Brain pericyte (primary cell): ENCODE measurements around the gene ELL.

Source experiments
- DNase-seq: peaks from one replicate; pipeline ENCODE4 v3.0.0-alpha.2; 2012; ENCODE audit warnings: low read depth, low spot score

ELL gene

DNA sequence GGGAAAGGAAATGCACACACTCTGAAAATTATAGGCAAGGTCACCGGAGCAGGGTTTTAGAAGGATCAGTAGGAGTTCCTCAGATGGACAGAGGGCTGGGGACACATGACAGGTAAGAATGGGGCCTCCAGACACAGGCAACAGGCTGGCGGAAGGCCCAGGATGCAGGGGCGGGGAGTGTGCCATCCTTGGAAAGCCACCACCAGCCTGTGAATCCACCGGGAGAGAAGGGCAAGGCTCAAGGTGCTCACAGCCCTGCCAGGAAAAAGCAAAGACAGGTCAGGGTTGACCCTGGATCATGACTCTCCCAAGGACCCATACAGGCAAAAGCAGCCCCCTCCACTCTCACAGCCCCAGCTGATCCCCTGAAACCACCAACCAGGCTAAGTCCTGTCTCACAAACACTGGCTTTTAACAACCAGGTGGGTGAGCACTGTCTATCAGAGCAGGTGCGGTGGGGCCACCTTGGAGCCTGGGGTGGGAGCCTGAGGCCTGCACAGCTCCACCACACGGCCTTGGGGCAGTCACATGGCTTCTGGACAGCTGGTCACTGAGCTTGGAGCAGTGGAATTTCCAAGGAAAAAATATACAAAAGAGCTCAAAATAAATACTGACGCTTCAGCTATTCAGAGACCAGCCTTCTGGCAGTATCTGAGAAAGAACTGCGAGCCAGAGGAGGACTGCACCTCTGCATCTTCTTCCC lies 48.7 kb downstream of the ELL start:
- no peak for DNase-seq

DNA sequence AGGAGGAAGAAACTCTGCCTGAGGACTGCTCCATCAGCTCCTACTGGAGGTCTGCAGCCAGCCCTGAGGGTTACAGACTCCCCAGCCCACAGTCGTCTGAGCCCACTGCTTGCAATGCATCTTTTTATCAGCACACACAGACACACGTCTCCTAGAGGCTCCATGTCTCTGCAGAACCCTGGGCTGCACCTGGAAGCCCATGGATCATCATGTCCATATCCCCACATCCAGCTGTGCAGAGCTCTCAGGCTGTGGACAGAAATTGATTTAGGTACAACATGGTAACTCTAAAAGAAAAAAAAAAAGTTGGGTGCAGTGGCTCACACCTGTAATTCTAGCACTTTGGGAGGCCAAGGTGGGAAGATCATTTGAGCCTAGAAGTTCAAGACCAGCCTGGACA lies 51.1 kb downstream of the ELL start:
- no peak for DNase-seq

DNA sequence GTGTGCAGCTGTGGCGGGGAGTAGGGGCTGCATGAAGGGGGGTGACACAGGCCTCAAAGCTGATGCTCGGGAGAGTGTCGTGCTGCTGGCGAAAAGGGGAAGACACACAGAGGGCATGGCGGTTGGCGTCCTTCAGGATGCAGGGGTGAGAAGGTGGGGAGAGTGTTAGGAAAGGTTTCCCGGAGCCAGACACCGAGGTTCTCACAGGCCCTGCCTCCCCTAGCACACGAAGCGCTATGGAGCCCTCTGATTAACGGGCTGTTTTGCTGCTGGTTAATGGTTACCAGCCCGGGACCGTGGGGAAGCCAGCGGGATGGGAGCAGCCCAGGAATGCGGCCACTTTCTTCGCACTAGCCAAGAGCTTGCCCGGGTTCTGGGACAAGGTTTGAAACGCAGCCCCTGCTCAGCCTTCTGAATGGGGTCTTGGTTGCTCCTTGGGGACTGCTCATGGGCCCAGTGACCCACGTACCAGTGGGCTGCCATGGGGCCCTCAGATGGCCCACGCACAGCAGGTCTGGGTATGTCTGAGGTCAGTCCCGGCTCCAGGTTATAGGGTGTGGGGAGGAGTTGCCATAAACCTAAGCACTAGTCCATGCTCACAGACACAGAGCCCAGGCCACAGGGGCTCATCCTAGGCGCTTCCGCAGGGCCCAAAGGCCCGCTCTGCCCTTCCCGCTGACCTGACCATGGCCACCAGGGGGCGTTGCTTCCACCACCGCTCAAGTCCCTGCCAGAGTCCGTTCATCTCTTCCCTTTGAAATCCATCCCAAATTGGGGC lies 52.6 kb downstream of the ELL start:
- DNase-seq = no peak

DNA sequence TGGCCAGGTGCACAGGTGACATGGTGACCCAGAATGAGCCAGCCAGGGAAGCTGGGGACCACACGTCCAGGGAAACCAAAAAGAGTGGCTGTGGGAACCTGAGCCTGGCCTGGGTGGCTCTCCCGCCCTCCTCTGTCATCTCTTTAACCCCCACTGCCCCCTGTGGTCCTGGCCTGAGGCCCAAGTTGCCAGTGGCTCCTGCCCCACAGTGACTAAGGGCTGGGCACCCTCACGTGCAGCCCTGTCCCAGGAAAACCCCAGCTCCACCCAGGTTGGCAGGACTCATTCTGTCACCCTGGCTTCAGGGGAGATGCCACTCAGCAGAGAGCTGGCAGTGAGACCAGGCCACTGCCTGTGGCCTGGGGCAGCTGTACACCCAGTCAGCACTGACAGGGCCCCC lies 53.4 kb downstream of the ELL start:
- DNase-seq = no peak

DNA sequence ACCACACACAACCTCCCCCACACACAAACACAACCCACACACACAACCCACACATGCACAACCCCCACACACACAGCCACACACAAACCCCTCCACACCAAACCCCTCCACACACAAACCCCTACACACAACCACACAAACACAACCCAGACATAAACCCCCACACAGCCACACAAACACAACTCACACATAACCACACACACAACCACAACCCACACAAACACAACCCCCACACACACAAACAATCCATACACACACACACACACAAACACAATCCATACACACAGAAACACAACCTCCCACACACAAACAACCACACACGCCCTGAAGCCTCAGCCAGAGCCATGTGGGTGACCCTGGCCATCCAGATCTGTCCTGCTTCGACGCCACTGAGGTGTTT lies 53.9 kb downstream of the ELL start:
- no peak for DNase-seq

DNA sequence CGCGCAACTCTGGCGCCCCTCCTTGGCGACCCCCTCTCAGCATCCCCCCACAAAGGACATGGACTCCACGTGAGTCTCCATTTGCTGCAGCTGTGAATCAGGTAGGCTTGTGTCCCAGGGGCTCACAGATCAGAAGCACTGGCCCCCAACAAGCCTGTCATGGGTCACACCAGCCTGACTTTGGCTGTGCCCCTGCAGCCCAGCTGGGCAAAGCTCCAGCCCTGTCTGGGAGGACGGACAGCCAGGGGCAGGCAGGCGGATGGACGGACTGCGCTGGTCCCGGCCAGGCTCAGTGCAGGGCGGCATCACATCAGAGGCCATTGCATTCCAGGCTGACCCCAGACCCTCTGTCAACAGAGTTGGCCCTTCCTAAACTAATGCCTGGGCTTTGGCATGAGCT lies 55.5 kb downstream of the ELL start:
- DNase-seq = no peak

DNA sequence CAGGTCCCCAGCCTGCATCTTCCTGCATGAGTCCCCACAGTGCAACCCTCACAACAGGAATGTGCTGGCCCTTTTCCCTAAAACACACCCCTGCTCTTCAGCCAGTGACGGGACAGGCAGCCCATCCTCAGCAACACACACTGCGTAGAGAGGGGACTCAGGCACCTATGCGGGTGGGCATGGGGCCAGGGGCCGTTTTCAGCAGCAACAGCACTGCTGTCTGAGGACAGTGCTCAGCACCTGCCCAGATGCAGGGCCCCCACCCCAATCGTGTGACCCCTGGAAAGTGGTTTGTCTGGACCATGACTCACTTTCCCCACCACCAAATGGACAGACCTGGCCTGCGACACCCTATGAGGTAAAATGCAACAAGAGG lies 55.9 kb downstream of the ELL start:
- DNase-seq = no peak

DNA sequence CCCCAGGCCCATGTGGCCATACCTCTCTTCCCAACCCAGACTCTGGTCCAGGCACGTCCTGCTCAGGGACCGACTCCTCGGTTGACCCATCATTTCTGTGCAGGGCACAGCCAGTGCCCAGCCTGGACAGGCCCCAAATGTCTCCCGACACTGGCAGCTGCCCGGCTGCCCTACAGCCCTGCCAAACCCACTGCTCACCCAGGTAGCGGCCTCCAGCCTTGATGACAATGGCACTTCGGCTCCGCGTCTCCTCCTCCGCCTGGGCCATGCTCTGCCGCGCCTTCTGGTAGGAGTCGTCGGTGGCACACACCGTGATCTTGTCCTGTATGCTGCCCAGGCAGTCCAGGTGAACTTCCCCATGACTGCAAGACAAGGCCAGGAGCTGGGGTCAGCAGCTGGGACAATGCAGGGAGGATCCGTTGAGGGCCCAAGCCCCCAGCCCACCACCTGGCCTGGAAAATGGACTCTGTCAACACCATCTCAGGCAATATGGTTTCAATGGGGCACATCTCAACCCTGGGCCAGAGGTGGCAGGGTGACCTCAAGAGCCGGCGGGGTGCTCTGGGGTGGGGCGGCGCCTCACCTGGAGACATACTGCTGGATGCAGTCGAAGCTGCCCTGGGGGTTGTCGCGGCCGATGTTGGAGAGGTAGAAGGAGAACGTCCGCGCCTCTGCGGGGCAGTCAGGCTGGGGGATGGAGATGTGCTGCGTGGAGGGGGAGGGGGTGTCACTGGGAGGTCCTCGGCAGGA lies 56.5 kb downstream of the ELL start:
- no peak for DNase-seq

DNA sequence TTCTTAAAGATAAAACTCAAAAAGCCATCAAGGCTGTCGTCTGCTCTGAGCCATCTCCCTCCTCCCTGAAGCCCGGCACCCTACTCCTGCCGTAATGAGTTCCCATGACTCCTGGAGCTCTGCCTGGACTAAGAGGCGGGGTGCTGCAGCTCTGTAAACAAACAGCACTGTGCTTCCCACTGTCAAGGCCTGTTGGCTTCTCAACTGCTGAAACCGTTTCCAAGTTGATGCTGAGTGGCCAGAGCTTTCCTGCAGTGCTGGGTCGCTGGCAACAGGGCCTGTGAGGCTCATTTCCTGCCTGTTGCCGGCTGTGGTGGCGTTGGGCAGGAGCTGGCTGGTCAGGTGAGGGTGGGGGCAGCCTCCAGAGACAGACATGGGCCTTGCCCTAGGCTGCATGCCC lies 57.2 kb downstream of the ELL start:
- peak; percentile 84 for DNase-seq

DNA sequence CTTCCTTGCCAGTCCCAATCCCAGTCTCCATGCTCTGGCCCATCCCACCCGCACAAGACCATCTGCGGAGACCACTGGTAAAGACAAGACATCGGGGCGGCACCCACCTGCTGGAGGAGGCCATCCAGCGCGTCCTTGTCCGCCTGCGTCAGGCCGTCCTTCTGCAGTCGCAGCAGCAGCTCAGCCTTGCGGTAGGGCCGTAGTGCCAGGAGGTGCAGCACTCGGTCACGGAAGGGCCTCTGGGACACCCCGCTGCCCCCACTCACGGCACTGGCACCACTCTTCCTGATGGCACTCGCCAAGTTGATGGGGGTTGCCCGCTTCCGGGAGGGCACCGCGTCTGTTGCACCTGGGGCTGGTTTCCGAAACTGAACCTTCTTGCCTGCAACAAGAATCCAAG lies 60.4 kb downstream of the ELL start:
- DNase-seq = no peak

DNA sequence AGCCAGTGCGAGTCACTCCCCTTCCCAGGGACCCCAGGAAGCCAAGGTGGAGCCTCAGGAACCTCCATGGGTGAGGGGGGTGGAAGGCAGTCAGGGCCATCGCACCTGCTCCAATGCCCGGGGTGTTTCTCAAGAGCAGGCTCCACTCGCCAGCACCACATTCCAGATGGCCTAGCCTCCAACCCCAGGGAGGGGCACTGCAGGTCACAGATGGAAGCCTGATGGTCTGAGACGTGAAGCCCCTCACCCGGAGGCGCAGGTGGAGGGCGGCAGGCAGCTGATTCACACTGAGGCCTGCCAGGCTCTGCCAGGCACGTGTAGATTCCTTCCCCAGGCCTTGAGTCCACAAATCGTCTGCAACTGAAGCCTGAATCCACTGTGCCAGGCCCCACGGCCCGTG lies 61.0 kb downstream of the ELL start:
- no peak for DNase-seq

DNA sequence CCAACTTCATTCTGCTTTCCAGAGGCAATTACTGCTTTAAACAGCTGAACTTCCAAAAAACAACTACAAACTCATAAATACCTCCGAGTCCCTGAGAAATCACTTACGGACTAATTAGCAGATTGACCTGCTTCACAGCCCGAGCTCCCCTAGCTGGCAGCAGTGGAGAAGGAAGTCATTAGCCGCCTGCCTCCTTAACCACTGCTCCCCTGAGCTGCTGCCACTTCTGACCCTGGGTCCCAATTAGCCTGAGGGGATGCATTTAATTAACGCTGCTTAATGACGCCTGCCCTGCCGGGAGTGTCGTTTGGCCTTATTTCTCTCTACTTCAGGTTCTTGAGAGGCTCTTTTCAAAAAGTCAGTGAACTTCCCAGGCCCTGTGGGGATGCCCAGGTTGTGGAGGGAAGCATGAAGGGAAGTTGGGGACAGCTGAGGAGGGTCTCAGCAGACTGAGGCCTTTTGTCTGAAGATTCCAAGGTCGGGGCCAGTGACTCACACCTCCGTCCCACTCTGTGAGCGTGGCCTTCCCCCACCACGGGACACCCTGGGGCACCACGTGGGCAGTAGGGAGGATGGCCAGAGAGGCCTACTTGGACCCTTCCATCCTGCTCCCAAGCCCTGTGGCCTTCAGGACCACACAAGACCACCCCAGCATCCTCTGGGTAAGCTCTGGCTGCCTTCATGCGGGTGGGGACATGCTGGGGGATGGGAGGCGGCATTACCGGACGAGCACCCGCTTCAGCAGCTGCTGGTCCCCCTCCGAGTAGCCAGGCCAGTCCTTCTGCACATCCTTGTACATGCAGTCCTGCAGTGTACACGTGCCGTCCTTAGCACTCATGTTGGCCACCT lies 64.2 kb downstream of the ELL start:
- no peak for DNase-seq

DNA sequence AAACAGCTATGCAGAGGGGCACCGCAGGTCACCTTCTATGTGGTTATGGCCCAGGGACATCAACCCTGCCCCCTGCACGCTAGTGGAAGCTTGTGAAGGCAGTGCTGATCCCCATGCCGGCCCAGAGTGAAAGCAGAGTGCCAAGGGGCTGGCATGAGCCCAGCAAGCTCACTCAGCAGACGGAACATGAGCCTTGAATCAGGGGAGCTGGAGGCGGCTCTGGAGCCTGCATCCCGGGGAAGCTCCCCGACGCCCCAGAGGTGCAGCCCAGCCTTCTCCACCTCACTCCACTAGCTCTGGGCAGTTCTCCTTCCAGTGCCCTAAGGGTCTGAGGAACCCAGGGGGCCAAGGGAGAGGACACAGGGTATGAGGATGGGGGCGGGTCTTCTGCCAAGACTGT lies 64.9 kb downstream of the ELL start:
- DNase-seq = no peak

DNA sequence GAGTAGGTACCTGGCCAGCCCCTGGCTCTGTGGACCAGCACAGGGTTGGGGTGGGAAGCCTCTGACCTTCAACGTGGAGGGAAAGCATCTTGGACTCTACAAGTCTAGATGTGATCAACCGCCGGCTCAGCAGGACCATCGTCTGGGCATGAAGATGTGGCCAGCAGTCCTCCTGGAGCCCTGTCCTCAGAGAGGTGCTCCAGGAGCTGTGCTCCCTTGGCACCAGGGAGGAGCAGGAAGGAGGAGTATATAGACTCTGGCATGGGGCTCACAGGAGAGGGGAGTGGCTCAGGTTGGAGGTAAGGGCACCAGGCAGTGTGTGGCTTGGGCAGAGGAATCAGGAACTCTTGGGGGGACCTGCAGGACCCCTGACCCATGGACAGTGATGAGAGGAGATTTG lies 65.6 kb downstream of the ELL start:
- DNase-seq = no peak

DNA sequence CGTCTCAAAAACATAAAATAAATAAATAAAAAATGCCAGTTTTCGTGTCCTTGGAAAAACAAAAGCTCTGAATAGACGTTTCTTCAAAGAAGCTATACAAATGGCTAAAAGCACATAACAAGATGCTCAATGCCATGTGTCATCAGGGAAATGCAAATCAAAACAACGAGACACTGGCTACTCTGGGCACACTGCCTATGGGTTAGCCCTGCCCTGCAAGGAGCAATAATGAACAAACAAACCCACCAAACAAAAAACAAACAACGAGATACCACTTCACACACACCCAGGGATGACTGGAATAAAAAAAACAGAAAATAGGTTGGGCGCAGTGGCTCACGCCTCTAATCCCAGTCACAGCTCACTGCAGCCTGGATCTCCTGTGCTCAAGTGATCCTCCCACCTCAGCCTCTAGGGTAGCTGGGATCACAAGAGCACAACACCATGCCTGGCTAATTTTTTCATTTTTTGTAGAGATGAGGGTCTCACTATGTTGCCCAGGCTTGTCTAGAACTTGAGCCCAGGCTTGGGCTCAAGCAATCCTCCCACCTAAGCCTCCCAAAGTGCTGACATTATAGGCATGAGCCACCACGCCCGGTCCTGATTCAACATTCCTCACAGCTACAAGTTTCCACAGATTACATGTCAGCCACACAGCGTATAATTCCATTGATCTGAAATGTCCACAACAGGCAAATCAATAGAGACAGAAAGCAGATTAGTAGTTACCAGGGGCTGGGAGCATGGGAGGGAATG lies 68.4 kb downstream of the ELL start:
- DNase-seq = no peak

DNA sequence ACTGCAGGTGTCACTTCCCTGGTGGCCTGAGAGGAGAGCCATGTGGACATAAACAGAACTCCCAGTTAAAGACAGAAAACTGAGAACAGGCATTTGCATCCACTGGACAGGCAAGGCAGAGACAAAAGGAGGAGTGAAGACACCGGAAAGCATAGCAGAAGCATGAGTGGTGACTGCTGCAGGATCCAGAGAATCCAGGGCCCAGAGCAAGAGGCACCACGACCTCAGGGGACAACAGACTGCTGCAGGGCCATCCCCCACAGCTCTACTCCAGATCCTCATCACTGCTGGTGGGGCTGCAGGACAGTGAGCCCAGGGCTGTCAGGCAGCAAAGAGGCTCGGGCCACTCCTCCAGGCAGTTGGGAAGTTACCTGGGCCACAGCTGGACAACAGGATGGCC lies 69.5 kb downstream of the ELL start:
- DNase-seq = no peak

DNA sequence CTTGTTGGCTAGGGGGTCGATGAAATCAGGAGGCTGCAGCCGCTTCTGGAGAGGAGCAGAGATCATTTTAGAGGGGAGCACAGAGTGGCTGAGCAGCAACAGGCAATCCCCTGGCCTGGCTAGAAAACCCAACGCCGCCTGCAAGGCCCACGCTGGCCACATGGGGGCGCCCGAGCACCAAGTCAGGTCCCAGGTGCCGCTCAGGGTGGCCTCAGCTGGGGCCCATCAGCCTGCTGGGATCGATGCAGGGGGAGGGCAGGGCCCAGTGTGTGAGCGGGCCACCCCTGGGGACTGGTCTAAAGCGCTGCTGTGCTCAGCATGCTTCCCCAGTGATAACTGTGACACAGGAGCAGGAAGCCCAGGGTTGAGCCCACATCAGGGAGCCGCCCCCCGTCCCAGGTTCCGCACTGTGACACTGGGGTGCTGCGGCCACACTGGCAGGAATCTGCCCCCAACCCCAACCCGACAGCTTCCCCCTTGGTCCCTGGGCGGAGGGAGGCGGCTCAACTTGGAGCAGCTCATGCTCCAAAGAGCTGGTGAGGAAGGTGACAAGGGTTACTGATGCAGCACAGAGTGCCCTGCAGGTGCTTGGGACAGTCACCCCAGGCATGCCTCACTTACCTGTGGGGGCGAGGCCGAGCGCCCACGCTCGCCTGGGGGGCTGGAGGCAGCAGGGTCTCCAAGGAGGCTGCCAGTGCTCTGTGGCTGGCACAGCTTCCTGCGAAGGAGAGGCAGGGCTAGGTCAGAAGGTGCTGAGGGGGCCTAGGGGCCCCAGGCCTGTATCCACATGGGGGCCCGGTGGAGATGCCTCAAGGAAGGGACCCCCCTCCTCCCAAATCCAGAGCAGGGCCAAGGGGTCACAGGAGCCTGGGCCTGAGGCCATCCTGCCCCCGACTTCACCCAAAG lies 70.7 kb downstream of the ELL start:
- no peak for DNase-seq

DNA sequence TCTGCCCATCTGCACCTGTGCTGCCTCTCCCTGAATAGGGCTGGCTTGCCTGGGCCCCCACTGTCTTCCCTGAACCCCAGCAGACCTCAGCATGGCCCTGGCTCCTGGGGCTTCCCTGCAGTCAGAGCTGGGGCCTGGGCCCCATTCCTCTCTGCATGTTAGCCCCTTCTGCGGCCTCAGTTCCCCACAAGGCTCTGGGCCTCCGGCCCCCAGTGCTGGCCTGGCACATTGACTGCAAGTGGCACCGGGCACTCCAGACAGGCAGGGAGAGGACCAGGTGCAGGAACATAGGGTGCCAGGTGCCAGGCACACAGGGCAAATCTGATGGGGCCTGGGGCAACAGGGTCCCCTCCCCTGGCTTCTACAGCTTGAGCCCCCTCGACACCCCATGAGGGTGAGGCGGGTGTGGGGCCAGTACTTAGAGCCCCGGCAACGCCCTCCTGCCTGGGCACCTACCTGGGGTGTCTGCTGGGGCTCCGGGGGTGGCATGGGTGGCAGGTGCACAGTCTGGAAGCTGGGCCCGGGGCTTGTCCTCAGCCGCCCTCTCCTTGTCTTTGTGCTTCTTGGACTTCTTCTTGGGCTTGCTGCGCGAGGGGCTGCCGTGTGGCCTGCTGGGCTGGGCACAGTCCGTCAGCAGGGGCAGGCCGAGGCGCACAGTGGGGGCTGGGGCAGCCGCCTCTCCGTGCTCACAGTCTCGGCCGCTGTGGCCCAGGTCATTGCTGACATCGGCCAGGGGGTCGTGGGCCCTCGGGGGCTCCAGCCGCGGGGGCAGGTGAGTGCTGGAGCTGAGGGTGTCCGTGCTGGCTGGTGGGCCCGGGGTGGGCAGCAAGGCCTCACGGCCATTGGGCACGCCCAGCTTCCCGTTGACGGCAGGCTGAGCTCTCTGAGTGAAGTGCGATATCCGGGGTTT lies 71.6 kb downstream of the ELL start:
- no peak for DNase-seq

DNA sequence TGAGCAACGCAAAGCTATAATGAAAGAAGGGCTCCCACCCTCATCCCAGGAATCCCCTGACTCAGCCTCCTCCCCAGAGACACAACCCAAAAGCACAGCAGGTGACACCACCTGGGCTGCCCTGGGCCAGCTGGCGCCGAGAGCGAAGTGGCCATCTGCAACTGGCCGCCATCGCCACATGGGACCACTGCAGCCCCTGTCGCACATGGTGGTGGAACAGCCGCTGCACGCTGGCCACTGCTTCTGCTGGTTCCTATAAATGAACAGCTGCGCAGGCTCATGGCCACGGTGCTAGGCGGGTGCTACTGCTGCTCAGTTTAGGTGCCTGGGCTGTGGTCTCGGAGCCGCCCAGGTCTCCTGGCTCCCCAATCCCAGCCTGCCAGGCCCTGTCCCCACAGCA lies 72.3 kb downstream of the ELL start:
- no peak for DNase-seq
